Measurements from ENCODE around the gene POU2AF2. TPM values are rescaled to one million over a fixed set of nuclear protein-coding genes. Genes with fewer than 3 reads are reported as not detected.

Gene POU2AF2
- polyA plus RNA-seq, 1 donor: not detected

GRCh38 chr11:111330234-111330893, 84.8 kb downstream of the POU2AF2 start:
- no peak for DNase-seq

GRCh38 chr11:111331711-111332479, 86.4 kb downstream of the POU2AF2 start:
- no peak for DNase-seq

DNA sequence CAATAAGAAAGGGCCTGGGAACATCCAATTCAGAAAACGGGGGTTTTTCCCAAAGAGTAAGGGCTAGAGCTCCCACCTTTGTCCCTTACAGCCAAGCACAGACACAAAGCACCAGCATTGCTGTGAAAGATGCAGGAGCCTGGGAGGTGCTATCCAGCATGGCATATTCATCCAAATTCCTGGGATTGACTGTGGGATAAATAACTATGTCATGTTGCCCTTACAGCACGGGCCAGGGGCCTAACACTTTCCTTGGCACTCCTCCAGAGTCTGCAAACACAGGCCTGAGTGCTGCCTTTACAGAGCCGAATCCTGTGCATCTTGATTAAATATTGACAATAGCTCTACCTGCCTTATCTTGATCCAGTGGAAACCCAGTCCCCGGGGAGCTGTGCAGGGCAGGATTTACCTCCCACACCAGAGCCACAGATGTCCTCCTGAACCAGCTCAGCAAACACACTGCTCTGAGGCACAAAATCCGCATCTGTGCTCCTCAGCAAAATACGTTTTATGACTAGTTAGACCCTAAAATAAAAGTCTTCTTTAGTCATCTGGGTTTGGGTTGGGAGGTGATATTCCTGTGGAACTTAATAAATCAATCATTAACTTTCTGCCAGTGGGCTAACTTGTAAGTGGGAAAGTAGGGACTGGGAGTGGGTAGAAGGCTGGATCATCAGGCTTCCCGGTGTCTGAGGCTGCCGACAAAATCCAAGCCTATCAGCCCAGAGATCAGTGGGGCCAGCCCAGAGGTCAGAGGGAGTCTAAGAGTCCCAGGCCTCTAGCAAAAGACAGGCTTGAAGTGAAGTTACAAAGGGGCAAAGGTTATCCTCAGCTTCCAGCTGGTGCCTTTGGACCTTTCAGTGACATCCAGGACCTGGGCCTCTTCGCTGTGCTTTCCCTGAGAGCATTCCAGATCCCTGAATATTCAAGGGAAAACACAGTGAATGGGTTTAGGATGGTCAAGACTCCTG, 89.3 kb downstream of the POU2AF2 start:
- no peak for DNase-seq

DNA sequence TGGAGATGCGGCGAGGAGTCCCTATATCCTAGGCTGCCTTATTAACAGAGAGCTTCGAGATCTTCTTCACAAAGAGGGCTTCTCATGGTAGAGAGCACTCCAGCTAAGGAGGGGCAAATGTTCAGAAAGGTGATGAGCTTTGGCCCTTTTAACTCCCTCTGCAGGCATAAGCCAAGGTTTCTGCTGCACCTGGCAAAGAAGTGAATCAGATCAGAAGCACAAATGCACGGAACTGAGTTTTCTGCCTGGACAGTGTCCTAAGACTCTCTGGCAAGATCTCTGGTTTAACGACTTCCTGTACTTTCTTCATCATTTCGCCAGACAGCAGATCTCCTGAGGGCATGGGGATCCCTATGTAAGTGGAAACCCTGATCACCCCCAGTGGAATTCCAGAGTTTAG, 90.0 kb downstream of the POU2AF2 start:
- no peak for DNase-seq

Other genes starting within 250 kb of the POU2AF2 start
- gene POU2AF3, start 52.8 kb downstream of the POU2AF2 start, polyA plus RNA-seq (ENCODE audit: insufficient read length): 8.0 TPM
- gene POU2AF1, start 133.6 kb downstream of the POU2AF2 start, polyA plus RNA-seq (ENCODE audit: insufficient read length): 0.90 TPM